Right lobe of liver (tissue), 4 donors: ENCODE results near the gene STN1.

Experiments used
- CTCF ChIP-seq, 4 donors: fragments of 200-600 bp in 3 of 4; fragments of 450-650 bp in 1 of 4; IDR thresholded peaks; one replicate each; pipeline versions ENCODE4 v1.5.1 to v1.8.0; 2016 to 2022; ENCODE audit warnings: antibody characterized with exemption in 4 of 4, mild to moderate bottlenecking in 2 of 4
- POLR2A ChIP-seq: fragments of 450-650 bp; IDR thresholded peaks from one replicate; pipeline ENCODE4 v1.6.1; 2017; ENCODE audit warnings: antibody characterized with exemption, mild to moderate bottlenecking
- donor health status: DM: no; HTN: no; CAD: no.
- donor health status: DM: no; HTN: no; CAD: no.
- donor health status: DM: no; HTN: yes; CAD: no.

DNA sequence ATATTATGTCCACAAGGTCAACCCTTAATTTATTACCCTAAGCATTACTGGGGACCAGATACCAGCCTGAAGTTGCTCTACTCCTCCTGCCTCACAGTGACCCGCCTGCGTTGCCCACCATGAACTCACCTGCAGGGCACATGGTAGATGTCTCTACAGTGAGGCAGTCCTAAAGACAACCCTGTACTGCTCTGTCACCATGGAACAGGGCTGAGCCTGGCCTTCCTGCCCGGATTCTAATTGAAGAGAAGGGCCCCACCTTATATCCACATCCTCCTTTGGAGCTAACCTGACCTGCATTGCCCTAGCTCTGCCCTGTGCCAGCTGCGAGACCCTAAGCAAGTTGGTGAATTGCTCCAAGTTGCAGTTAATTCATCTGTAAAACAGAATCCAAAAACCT lies 66.7 kb downstream of the STN1 start:
- no peak for TF ChIP-seq CTCF (IDR thresholded peaks at IDR 0.05)
- TF ChIP-seq POLR2A, result no peak
